Lower lobe of right lung (tissue), 2 donors: ENCODE measurements around the gene UMPS. TPM values are rescaled to one million over a fixed set of nuclear protein-coding genes. Genes with fewer than 3 reads are reported as not detected.

Experiments used
- ATAC-seq, 2 donors: fragments of 200-7000 bp; cut with Tn5 transposase; one replicate each; pipeline ENCODE4 v1.9.1; 2020 to 2022; ENCODE audit warnings: mild to moderate bottlenecking in 2 of 2, moderate library complexity in 2 of 2
- DNase-seq: peaks from one replicate; pipeline ENCODE4 v3.0.0-alpha.2; 2020
- H3K27ac ChIP-seq: fragments of 200-600 bp; one replicate; pipeline ENCODE4 v1.8.0; 2022
- H3K27me3 ChIP-seq: fragments of 200-600 bp; one replicate; pipeline ENCODE4 v1.8.0; 2022; ENCODE audit warnings: low read depth
- H3K36me3 ChIP-seq: fragments of 200-600 bp; one replicate; pipeline ENCODE4 v1.8.0; 2022; ENCODE audit warnings: mild to moderate bottlenecking
- H3K4me1 ChIP-seq: fragments of 200-600 bp; one replicate; pipeline ENCODE4 v1.8.0; 2022
- H3K4me3 ChIP-seq: fragments of 200-600 bp; one replicate; pipeline ENCODE4 v1.8.0; 2022; ENCODE audit warnings: mild to moderate bottlenecking
- H3K9me3 ChIP-seq: fragments of 200-600 bp; one replicate; pipeline ENCODE4 v1.8.0; 2022
- intact Hi-C: fragments of 100-400 bp; cut with DNase I; formaldehyde crosslinking; loops from one replicate; pipeline ENCODE4 v1.11.0; 2022
- long read RNA-seq: library from polyadenylated mRNA; unstranded; transcript quantifications from one replicate; pipeline ENCODE4 v2.0.0, GENCODE V29; 2021
- total RNA-seq: library from RNA; stranded (reverse); fragmentation: NEBNext Ultra II Directional; extraction: Animal tissue kit (Norgen Biotek cat#: 25700); gene quantifications from one replicate; pipeline ENCODE4 v1.2.1, GENCODE V29; 2021
- TF ChIP-seq, protein P1 (sequence below): fragments of 200-600 bp; IDR thresholded peaks from one replicate; pipeline ENCODE4 v1.8.0; 2022; ENCODE audit warnings: antibody characterized with exemption, mild to moderate bottlenecking
- donor health status: DM: no; HTN: yes; CAD: no; lungs with severe emphysema.

The UMPS gene
- 27.8 TPM for total RNA-seq
- long read RNA-seq, full-length matches to known transcripts = 36 of 39 reads
- long read RNA-seq, partial matches to known transcripts = 1 of 39 reads
- long read RNA-seq, other reads (novel, unspliced or antisense) = 2 of 39 reads

DNA sequence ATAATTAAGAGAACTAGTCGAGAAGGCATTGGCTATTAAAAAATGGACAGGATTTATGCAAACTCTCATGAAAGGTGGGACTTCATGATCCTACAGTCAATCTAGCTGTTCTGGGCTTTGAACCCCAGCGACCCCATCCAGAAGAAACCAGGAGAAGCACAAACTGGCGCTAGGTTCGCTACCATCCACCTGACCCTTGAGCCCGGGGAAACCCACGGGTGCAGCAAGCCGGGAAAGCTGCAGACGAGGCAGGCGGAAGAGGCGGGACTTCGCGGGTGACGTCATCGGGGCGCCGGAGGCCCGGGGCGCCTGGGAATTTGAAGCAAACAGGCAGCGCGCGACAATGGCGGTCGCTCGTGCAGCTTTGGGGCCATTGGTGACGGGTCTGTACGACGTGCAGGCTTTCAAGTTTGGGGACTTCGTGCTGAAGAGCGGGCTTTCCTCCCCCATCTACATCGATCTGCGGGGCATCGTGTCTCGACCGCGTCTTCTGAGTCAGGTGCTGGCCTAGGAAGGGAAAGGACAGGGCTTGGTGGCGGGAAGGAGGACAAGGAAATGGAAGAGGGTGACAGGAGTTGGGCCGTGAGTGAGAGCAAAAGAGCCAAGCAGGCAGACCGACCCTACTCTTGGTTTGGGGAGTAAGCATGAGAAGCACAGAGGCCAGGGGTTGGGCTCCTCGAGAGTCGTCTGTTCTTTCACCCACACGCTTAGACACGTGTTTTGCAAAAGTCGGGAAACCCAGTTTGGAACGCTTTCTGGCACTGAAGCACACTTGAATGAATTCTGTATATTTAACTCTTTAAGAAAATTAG is at the start of gene UMPS:
UMPS (plus strand) TSS at position 324 of the 812 bp plus-strand sequence; CDS start at position 344, 20 bp downstream.
- ATAC-seq (peak; percentile 98 to 99), DNase-seq (peak; percentile 95)
- H3K27me3 ChIP-seq = no peaks in the 10 kb centered on the region
- TF ChIP-seq, protein P1, sequence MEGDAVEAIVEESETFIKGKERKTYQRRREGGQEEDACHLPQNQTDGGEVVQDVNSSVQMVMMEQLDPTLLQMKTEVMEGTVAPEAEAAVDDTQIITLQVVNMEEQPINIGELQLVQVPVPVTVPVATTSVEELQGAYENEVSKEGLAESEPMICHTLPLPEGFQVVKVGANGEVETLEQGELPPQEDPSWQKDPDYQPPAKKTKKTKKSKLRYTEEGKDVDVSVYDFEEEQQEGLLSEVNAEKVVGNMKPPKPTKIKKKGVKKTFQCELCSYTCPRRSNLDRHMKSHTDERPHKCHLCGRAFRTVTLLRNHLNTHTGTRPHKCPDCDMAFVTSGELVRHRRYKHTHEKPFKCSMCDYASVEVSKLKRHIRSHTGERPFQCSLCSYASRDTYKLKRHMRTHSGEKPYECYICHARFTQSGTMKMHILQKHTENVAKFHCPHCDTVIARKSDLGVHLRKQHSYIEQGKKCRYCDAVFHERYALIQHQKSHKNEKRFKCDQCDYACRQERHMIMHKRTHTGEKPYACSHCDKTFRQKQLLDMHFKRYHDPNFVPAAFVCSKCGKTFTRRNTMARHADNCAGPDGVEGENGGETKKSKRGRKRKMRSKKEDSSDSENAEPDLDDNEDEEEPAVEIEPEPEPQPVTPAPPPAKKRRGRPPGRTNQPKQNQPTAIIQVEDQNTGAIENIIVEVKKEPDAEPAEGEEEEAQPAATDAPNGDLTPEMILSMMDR = no peak
- H3K4me1 ChIP-seq = peaks cover 20% of the 10 kb centered on the region
- peak within 1 kb of the TSS; percentile 89 for H3K27ac ChIP-seq
- no peaks in the 10 kb centered on the region for H3K9me3 ChIP-seq
- H3K4me3 ChIP-seq = peak within 1 kb of the TSS; percentile 87
- intact Hi-C loops = no loop called here
- H3K36me3 ChIP-seq = peaks cover 6% of the 10 kb centered on the region

- H3K9me3 ChIP-seq = no peaks in the 10 kb centered on the region
- H3K4me3 ChIP-seq = no peak overlapping the region
- no peaks in the 10 kb centered on the region for H3K27me3 ChIP-seq
- no peaks in the 10 kb centered on the region for H3K4me1 ChIP-seq
- H3K36me3 ChIP-seq = peaks cover 5% of the 10 kb centered on the region
- TF ChIP-seq, protein P1 = no peak
- H3K27ac ChIP-seq = no peak overlapping the region
- ATAC-seq (no peak), DNase-seq (no peak)
- intact Hi-C loops = loop anchor here (10.0 kb wide), 1 partner anchor 116 kb away; no protein-coding TSS in a partner anchor
Observed at GRCh38 chr3:124680521-124680920, 49.7 kb upstream of the UMPS start.

- H3K27ac ChIP-seq = no peak overlapping the region
- H3K27me3 ChIP-seq = no peaks in the 10 kb centered on the region
- intact Hi-C loops = loop anchor here (10.0 kb wide), 1 partner anchor 117 kb away; no protein-coding TSS in a partner anchor
- TF ChIP-seq, protein P1 = no peak
- H3K4me3 ChIP-seq = no peak overlapping the region
- ATAC-seq (no peak), DNase-seq (no peak)
- no peaks in the 10 kb centered on the region for H3K4me1 ChIP-seq
- H3K9me3 ChIP-seq = no peaks in the 10 kb centered on the region
- no peaks in the 10 kb centered on the region for H3K36me3 ChIP-seq
Observed at GRCh38 chr3:124682263-124682662, 48.0 kb upstream of the UMPS start.

DNA sequence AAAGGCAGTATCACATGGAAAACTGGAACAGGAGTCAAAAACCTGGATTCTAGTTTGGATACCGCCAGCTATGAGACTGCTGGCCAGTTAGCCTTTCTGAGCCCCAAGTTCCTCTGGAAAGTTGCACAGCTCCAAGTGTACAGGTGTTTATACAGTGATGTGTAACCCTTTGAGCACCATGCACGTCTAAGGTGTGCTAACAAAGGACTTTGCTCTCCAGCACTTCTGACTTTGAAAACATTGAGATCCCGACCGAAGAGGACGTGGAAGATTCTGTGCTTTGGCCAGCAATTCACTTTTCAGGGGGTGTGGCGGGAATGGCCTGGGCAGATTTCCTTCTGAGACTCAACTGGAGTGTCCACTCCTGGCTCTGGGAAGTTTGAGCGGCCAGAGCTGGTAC is 45.8 kb upstream of the UMPS start:
- intact Hi-C loops = loop anchor here (10.0 kb wide), 1 partner anchor 120 kb away; no protein-coding TSS in a partner anchor
- no peak overlapping the region for H3K4me3 ChIP-seq
- DNase-seq (no peak), ATAC-seq (no peak)
- H3K36me3 ChIP-seq = no peaks in the 10 kb centered on the region
- no peaks in the 10 kb centered on the region for H3K9me3 ChIP-seq
- TF ChIP-seq, protein P1 = no peak
- no peak overlapping the region for H3K27ac ChIP-seq
- H3K4me1 ChIP-seq = no peaks in the 10 kb centered on the region
- H3K27me3 ChIP-seq = no peaks in the 10 kb centered on the region

GRCh38 chr3:124685067-124685466 is 45.2 kb upstream of the UMPS start:
- H3K36me3 ChIP-seq = no peaks in the 10 kb centered on the region
- DNase-seq (no peak), ATAC-seq (no peak)
- no peaks in the 10 kb centered on the region for H3K27me3 ChIP-seq
- H3K27ac ChIP-seq = no peak overlapping the region
- intact Hi-C loops = loop anchor here (10.0 kb wide), 1 partner anchor 120 kb away; no protein-coding TSS in a partner anchor
- no peaks in the 10 kb centered on the region for H3K9me3 ChIP-seq
- no peaks in the 10 kb centered on the region for H3K4me1 ChIP-seq
- TF ChIP-seq, protein P1 = no peak
- H3K4me3 ChIP-seq = no peak overlapping the region
